Activated CD8-positive, alpha-beta memory T cell treated with anti-CD3 and anti-CD28 coated beads, Interleukin-2, amount 50 U/mL, for 24 hours (primary cell): Measurements from ENCODE around the gene SLC9B2.

Experiments used
- DNase-seq: peaks from one replicate; pipeline ENCODE4 v3.0.0-alpha.2; 2020; ENCODE audit errors: extremely low read depth

The SLC9B2 gene

GRCh38 chr4:103075894-103076746 is 441 bp downstream of the SLC9B2 start:
- peak; percentile 20 for DNase-seq

- no peak for DNase-seq
These were observed 1.1 kb downstream of the SLC9B2 start for GRCh38 chr4:103075435-103075893.

GRCh38 chr4:103074744-103075434 is 1.7 kb downstream of the SLC9B2 start:
- DNase-seq, result no peak

- DNase-seq, result no peak
These were observed 2.6 kb downstream of the SLC9B2 start for GRCh38 chr4:103073792-103074438.

GRCh38 chr4:103067841-103068547 is 8.6 kb downstream of the SLC9B2 start:
- DNase-seq, result no peak

- no peak for DNase-seq
These were observed 16.0 kb downstream of the SLC9B2 start for GRCh38 chr4:103060453-103061148.

- no peak for DNase-seq
These were observed 22.5 kb downstream of the SLC9B2 start for GRCh38 chr4:103054030-103054429.

GRCh38 chr4:103052779-103053178 is 23.8 kb downstream of the SLC9B2 start:
- DNase-seq, result no peak

GRCh38 chr4:103052145-103052544 is 24.4 kb downstream of the SLC9B2 start:
- DNase-seq, result no peak

GRCh38 chr4:103050736-103051436 is 25.7 kb downstream of the SLC9B2 start:
- no peak for DNase-seq

GRCh38 chr4:103046416-103047290 is 29.9 kb downstream of the SLC9B2 start:
- DNase-seq, result no peak

GRCh38 chr4:103044183-103044582 is 32.4 kb downstream of the SLC9B2 start:
- DNase-seq, result no peak

GRCh38 chr4:103036169-103036568 is 40.4 kb downstream of the SLC9B2 start:
- DNase-seq, result no peak

GRCh38 chr4:103032574-103032973 is 44.0 kb downstream of the SLC9B2 start:
- no peak for DNase-seq

- no peak for DNase-seq
These were observed 45.8 kb downstream of the SLC9B2 start for GRCh38 chr4:103030791-103031190.

- DNase-seq, result no peak
These were observed 47.3 kb downstream of the SLC9B2 start for GRCh38 chr4:103029300-103029699.

- DNase-seq, result no peak
These were observed 49.7 kb downstream of the SLC9B2 start for GRCh38 chr4:103026868-103027267.

- no peak for DNase-seq
These were observed 51.6 kb downstream of the SLC9B2 start for GRCh38 chr4:103024996-103025395.

GRCh38 chr4:103021120-103021519 is 55.4 kb downstream of the SLC9B2 start:
- DNase-seq, result no peak
